Fibroblast of villous mesenchyme (primary cell): ENCODE results near the gene CLASP1. TPM values are rescaled to one million over a fixed set of nuclear protein-coding genes. Genes with fewer than 3 reads are reported as not detected.

Experiments
- DNase-seq: peaks from one replicate; pipeline ENCODE4 v3.0.0-alpha.2; 2010; ENCODE audit warnings: low read depth
- H3K4me3 ChIP-seq: 2 replicates; pipeline ENCODE4 v1.5.1; 2011; ENCODE audit warnings: low read depth, mild to moderate bottlenecking, low read length
- total RNA-seq: library from RNA; depleted of rRNA; stranded (reverse); fragments of >200 nt; gene quantifications from 2 replicates; pipeline ENCODE4 v1.2.3, GENCODE V29; 2012
- TF ChIP-seq, protein P1 (sequence below): IDR thresholded peaks from 2 replicates; pipeline ENCODE4 v1.5.1; 2012; ENCODE audit warnings: low read depth, mild to moderate bottlenecking, low read length; ENCODE audit not compliant: insufficient read depth

CLASP1 gene
- total RNA-seq, 1 donor, result 58.3 TPM

DNA sequence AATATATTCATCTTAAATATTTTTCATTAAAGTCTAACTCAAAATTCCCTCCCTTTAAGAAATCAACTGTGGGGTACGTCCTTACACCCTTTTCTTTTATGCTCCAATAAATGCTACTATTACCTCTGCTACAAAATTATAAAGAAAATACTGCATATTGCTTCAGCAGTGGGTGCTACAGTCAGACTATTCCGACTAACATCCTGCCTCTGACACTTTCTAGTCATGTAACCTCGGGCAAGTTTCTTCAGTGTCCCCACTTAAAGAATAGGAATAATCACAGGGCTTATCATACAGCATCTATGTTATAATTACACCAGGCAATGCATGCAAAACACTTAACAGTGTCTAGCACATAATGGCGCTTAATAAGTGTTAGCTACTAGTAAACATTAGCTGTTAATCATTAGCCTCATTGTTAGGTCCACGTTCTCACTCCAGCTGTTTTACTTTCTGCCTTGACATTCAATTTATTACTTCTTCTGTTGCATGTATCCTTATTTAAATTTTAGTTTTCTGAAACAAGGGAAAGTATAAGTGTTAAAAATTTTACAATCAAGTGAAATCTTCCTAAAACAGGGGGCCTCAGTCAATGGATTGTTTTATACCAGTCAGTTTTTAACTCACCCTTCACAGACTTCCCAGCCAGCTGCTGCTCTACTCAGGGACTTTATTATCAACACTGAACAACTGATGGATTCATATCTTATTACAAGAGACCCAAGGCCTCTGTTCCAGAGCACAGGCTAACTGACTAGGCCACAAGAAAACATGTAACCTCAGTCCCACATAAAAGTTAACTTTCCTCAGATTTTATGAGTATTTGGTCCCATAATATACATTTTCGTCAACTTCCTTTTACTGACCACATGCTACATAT, 54.0 kb downstream of the CLASP1 start:
- H3K4me3 ChIP-seq, result no peak overlapping the region
- no peak for DNase-seq
- TF ChIP-seq, protein P1, sequence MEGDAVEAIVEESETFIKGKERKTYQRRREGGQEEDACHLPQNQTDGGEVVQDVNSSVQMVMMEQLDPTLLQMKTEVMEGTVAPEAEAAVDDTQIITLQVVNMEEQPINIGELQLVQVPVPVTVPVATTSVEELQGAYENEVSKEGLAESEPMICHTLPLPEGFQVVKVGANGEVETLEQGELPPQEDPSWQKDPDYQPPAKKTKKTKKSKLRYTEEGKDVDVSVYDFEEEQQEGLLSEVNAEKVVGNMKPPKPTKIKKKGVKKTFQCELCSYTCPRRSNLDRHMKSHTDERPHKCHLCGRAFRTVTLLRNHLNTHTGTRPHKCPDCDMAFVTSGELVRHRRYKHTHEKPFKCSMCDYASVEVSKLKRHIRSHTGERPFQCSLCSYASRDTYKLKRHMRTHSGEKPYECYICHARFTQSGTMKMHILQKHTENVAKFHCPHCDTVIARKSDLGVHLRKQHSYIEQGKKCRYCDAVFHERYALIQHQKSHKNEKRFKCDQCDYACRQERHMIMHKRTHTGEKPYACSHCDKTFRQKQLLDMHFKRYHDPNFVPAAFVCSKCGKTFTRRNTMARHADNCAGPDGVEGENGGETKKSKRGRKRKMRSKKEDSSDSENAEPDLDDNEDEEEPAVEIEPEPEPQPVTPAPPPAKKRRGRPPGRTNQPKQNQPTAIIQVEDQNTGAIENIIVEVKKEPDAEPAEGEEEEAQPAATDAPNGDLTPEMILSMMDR, result no peak

DNA sequence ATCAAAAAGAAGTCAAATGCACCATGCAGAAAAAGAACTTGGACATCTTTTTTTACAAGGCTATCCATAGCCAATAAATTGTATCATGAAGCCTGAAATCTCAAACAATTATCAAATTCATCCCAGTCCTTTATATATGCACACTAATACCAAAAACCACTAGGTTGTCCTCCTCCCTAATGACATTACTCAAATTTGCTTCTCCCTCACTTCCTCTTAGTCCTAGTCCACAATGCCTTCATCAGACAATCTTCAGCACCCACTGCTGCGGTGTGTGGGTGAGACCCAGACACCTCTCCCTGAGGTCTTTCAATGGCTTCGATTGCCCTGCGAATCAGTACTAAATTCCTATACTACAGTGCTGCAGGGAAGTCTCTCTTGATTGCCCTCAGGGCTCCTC, 58.1 kb downstream of the CLASP1 start:
- H3K4me3 ChIP-seq, result no peak overlapping the region
- TF ChIP-seq, protein P1, result no peak
- no peak for DNase-seq

DNA sequence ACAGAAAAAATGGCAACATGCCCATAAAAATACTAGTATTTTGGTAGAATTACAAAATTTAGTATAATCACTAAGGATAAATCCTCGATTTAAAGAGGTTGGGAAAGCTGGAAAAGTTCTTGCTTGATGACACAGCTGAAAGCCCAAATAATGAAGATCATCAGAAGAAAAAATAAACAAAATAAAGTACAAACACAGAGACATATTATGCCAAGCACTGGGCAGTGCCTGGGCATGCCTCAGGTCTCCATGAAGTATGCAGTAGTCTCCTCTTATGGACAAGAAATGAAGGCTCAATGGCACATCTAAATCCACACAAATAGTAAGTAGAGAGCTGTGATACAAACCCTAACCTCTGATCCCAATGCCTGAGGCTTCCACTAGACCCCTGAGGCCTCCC, 60.9 kb downstream of the CLASP1 start:
- DNase-seq, result no peak
- no peak overlapping the region for H3K4me3 ChIP-seq
- TF ChIP-seq, protein P1, result no peak

DNA sequence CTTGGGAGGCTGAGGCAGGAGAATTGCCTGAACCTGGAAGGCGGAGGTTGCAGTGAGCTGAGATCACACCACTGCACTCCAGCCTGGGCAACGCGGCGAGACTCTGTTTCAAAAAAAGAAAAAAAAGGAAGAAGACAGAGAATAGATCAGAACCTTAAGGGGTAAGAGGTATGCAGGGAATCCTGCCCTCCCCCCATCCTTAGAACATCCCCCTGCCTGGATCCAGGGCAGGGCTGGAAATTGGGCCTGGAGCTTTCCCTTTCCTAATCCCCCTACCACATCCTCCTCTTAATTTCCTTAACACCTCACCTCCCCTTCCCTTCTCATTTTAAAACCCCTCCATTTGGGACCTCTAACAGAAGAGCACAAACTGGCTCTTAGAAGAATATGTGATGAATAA, 62.1 kb downstream of the CLASP1 start:
- no peak overlapping the region for H3K4me3 ChIP-seq
- TF ChIP-seq, protein P1, result no peak
- DNase-seq, result no peak

DNA sequence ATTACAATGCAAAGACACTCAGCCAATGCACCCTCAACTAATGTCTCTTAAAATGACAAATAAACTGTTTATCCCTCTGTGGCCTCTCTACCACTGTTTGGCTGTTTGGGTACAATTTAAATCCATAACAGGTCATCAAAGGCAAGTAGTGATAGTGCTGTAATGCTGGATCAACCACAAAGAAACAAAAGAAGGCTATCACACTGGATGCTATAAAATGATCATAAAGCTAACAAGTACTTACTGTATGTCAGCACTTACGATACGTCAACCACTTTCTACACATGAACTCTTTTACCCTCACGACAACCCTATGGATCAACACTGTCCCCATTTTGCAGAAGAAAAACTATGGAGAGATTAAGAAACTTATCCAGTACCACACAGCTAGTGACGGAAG, 64.5 kb downstream of the CLASP1 start:
- TF ChIP-seq, protein P1, result no peak
- no peak for DNase-seq
- H3K4me3 ChIP-seq, result no peak overlapping the region

DNA sequence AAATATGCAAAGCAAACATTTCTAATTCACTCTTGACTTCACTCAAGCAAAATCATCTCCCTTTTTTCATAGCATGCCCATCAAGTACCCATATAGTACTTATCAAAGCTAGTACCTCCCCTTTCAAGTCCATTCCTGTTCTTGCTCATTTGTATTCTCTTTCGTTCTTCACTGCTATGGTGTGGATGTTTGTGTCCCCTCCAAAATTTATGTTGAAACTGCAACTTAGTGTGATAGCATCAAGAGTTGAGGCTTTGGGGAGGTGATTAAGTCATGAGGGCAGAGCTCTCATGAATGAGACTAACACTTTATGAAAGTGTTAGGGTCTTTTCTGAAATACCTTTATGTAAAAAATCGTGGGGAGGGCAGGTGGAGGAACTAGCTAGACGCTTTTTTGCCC, 65.7 kb downstream of the CLASP1 start:
- DNase-seq, result no peak
- no peak overlapping the region for H3K4me3 ChIP-seq
- TF ChIP-seq, protein P1, result no peak
